ENCODE data around the gene BCAP29.

BCAP29 gene

DNA sequence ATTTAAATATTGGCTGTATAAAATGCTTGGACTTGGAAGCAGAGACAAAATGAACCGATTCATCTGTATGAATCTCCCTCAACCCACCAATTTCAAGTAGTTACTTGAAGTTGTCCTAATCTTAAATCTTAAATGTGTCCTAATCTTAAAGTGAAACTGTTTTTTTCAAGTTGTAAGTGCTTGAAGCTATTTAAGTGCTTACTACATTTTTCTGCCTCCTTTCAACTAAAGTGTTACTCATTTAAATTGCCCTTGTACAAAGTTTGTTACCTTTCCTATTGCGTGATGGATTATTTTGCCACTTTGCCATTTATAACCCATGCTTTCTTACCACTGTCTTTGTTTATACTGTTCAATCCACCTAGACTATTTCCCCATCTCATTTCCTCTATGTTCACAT, 2.8 kb downstream of the BCAP29 start:
- no peak for DNase-seq

DNA sequence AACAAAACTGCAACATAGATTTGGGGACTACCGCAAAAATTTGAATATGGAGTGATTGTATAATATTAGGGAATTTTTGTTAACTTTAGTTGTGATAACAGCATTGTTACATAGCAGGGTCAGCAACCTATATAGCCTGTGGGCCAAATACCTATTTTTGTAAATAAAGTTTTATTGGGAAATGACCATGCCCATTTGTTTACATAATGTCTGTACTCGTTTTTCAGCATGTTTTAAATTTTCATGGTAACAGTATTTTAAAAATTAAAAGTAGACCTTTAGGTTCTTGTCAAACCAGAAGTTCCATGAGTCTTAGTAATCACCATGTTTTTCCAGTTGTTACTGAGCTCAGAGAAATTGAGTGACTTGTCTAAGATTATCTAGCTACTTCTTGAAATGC, 4.7 kb downstream of the BCAP29 start:
- DNase-seq = no peak

DNA sequence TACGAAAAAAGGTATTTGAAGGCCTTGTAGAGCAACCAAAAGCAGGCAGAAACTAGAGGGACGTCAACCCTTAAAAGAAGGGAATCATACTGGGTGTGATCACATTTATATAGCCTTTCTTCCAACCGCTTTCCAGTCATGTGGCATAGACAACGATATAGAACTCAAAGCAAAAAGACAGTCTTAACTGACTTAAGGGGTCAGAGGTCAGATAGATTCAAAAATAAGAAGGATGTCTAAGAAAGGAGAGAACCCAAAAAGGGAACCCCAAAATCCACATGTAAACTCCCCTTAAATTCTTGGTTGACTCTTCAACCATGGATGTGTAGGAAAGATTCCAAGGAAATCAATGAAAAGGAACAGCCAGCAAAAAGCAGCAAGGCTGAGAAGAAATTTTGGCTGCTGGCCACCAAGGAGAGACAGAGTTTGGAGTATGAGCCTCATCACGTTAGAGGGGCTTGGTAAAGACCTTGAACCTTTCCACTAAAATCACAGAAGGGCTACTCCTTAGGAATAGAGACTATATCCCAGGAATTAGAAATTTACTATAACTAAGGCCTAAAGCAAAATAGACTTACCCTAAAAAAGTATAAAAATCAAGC, 8.6 kb downstream of the BCAP29 start:
- DNase-seq = no peak

DNA sequence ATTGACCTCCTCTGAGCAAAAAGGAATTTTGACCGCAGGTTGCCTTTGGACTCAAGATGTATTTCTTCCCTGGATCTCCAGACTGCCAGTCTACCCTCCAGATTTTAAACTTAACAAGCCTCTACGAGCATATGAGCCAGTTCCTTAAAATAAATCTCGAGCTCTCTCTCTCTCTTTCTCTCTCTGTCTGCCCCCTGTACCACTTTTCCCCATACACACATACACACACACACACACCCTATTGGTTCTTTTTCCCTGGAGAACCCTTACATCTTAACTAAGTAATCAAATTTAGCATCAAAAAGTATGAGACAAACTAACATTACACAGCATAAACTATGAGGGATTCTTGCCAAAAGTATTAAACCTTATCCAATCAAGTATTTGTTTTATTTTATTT, 11.4 kb downstream of the BCAP29 start:
- DNase-seq = no peak

DNA sequence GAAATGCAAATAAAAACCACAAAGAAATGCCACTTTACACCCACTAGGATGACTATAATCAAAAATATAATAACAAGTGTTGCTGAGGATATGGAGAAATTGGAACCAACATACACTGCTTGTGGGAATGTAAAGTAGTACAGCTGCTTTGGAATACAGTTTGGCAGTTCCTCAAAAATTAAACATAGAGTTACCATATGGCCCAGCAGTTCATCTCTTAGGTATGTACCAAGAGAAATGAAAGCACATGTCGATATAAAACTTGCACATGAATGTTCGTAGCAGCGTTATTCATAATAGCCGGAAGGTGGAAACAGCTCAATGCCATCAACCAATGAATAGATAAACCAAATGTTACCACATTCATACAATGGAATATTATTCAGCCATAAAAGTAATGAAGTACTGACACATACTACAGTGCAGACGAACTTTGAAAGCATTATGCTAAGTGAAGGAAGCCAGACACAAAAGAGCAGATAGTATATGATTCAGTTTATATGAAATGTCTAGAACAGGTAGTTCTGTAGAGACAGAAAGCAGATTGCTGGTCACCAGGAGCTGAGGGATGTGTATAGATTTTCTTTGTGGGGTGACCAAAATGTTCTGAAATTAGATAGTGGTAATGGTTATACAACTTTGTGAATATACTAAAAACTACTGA, 12.4 kb downstream of the BCAP29 start:
- DNase-seq = no peak

DNA sequence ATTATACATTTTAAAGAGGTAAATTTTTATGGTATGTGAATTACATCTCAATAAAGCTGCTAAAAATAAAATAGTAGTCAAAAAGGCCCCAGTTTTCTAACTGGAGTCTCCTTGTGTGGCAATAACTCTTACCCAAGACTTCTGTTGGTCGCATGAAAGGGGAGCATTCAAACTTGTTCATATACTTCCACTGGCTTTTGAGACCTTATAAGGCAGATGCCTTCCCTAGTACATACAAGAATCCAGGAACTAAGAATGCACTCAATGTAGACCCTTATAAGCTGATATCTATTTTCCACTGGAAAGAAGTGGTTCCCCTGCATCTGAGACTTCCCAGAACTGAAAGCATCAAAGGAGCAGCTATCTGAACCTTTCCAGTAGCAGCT, 13.0 kb downstream of the BCAP29 start:
- DNase-seq = no peak

DNA sequence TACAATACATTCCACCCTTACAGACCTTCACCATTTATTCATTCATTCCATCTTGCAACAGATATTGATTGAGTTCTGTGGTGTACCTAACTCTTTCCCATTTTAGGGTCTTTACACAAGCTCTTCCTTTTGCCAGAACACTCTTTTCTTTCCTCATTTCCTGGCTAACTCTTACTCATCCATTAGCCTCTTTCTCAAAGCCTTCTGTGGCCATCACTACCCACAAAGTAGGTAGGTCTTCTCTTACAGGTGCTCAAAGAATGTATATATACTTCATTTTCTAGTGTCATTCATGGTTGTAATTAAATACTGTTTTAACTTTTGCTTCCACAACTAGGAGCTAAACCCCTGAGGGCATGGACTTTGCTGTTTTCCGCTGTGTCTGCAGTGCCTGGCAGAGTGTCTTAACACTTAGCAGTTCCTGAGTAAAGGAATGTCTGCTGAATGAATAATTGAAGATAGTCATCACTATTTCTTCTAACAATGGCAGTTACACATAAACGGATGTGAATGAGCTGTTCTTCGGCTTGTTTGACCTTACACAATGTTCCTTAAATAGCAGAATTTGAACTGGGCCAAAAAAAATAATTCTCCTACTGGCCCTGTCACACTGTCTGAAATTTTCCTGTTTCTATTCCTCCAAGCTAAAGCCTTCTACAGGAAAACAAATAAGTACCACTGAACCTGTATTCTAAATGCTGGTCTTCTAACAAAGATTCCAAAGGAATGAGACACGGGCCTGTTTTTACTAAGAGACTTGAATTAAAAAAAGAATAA, 15.1 kb downstream of the BCAP29 start:
- DNase-seq = no peak

DNA sequence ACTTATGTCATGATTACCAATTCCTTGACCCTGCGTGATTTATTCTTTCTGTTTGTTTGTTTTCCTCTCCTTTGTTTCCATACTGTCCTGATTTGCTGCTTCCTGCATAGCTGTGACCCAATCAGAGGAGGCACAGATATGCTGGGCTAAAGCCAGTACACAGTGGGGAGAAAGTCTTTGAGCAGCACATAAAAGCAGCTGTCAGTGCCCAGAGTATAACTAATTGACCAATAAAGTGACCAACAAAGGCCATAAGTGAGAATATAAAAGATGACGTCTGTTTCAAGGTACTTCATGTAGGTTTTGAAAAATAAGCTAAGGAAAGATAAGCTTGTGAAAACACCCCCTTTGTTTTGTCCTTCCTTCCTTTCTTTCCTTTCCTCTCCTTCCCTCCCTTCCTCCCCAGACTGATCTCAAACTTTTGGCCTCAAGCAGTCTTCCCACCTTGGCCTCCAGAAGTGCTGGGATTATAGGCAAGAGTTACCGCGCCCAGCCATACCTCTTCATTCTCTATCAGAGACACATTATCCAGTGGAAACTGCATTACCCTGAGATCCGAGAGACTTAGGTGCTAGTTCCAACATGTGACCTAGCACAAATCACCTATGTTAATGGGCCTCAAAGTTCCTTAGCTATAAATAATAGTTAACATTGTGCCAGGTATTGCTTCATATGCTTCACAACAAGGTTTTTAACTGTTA, 17.0 kb downstream of the BCAP29 start:
- no peak for DNase-seq

DNA sequence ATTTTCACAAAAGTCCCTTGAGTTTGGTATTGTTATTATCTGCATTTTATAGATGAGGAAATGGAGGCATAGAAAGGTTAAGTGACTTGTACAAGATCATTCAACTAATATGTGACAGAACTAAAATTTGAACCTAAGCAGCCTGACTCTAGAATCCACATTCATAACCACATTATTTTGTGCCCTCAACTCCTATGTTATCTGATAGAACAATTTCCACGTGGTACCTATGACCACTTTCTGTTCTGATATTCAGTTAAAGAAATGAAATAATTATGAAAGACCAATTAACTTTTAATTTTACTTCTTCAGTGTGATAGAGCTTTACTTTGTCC, 17.5 kb downstream of the BCAP29 start:
- DNase-seq = no peak

DNA sequence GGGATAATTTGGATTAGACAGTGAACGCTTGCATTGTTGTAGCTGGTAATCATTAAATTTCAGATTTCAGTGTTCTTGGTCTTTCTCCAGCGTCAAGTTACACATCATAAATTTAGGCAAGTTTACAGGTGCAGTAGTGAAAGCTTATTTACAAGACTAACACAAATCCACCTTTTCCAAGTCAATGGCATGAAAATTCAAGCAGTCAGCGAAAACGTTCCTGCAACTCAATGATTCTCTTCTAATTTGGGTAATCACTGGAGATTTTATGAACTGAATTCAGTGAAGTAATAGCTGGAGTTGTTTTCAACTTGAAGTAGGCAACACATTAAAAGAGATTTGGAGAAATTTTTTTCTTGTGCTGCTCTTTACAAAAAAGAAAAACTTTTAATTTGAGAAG, 17.9 kb downstream of the BCAP29 start:
- DNase-seq = no peak

DNA sequence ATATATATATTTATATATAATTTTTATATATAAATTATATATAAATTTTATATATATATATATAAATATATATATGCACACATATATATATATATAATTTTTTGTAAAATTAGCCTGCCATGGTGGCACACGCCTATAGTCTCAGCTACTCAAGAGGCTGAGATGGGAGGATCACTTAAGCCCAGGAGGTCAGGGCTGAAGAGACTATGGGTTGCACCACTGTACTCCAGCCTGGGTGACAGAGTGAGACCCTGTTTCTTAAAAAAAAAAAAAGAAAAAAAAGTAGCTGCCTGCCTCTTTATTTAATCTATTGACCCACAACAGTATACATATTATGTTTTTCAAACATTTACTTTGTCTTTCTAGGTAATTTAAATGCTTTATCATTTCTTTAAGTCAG, 19.2 kb downstream of the BCAP29 start:
- DNase-seq = no peak

DNA sequence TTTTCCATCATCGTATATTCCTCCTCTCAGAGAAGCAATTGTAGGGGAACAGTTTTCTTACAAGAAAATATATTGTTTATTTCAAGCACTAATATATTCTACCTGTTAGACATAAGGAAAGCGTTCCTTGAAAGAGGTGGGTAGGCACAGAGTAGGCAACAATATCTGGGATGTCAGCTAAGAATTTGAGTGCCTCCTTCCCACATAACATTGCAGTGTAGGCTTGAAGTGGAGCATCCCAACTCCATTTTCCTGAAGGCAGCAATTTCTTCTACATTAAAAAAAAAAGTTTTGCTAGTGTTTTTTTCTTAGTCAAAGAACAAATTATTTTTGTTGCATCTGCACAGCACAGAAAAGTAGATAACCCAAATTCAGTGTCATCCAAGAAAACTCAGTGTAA, 20.8 kb downstream of the BCAP29 start:
- no peak for DNase-seq

DNA sequence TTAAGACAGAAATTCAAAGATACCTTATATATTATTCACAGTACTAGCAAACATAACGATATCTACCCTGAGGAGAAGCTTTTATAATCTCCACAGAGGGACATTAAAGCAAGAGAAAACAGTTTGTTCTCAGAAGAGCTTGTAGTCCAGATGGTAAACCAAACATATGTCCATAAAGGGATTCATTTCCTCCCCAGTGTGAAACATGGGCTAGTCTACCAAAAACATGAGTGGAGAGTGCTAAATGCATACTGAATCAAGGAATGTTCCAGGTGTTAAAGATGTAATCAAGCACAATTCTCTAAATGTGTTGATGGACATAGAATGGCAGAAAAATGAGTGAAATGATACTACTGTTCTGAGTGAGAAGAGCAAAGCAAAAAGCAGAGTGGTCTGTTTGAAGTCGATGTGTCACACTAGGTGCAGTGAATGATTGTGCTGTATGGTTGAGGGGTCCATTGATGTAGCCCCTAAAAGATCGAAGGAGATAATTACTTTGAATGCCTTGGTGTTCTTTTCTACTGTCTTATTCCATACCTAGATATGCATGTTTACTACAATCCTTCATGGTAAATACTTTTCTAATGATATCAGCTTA, 25.3 kb downstream of the BCAP29 start:
- no peak for DNase-seq

DNA sequence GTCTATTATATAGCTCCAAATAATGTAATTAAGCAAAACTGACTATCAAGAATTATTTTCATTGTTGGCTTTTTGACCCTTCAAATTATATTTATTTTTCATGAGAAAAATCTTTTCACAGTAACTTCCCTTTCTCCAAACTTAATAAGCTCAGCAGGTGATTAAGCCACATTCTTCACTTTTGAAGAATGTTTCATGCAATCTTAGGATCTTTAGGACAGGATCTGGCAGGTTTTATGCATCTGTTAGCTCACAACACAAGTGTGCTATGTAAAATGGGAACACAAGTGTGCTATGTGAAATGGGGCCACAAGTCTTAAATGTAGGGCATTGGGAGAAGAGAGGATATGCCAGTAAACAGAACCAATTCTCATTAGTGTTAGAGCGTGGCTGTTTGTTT, 26.3 kb downstream of the BCAP29 start:
- no peak for DNase-seq

DNA sequence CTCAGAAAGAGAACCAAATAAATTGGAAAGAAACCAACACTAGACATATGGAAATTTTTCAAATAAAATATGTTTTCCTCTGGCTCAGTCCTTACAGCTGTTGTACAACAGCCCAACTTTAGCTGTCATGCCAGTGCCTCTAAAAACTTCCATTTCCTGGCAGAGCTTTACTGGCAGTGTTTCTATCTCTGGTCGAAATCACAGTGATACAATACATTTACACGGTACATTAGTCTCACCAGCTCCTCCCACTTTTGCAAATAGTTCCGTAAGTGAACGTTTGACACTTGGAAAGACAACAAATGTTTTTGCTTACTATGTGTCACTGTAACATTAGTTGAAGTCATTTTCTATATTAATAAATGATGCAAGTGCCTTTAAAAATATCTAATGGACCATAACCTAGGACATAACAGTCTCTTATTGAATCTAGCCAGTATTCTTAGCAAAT, 29.8 kb downstream of the BCAP29 start:
- DNase-seq = no peak

DNA sequence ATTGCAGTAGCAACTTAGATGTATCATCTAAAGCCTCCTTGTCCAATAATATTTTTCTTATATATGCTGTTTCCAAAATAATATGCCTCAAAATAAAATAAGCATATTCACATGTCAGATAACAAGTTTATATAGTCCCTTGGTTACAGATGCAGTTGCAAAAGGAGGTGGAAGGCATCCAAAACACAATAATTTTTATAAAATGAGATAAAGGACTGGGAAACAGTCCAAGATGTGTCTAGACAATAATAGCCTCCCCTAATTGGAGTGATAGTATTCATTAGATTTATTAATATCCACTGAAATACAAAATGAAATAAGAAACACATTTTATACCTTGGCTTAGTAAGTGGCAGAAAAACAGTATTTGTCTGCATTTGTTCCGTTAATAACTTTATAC, 30.3 kb downstream of the BCAP29 start:
- DNase-seq = no peak

DNA sequence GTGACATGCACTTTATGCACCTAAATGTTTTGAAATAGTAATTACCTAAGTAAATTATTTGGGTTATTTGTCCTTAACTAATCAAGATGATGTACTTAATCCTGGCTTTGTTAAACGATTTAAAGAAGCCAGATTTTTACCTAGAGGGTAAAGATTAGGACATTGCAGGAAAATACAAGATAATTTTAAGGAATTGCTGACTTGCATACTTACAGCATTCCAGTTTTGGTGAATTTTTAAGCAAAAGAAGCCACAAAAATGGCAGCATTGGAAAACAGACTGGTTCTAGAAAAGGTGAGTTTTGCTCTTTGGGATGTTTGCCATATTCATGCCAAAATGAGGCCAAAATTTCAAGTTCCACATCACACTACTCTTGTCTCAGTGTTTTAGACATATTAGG, 33.4 kb downstream of the BCAP29 start:
- DNase-seq = no peak

DNA sequence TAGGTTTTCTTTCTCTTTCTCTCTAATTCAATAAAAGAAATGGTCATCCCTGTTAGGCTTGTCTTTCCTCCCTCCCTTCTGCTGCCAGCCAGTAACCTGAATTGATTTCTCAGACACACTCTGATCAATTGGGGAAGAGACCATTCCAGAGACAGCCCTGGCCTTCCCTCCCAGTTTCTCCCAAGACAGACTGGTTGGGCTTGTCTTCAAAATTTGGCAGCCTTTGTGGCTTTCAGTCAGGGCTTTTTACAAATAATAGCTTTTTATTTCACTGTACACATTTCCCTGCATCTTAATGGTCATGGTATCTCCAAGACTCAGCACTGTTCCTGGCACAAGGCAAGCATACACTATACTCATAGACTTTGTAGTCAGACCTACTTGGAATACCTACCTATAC, 33.9 kb downstream of the BCAP29 start:
- DNase-seq = no peak

DNA sequence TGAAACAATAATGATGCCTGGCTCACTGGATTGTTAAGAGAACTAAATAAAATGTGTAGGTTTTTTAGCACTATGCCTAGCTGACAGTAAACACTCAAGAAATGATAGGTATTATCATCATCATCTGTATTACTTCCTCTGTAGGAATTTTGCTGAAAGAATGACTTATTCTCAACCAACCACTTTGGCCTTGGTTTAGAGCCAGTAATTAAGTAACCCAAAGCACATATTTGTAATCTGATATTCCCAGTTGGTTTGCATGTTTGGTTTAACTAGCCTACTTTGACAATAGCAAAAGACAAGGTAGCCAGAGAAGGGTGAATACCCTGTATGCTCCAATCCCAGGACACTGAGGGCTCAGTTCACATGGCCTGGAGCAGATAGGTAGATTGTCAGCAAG, 34.4 kb downstream of the BCAP29 start:
- DNase-seq = no peak

DNA sequence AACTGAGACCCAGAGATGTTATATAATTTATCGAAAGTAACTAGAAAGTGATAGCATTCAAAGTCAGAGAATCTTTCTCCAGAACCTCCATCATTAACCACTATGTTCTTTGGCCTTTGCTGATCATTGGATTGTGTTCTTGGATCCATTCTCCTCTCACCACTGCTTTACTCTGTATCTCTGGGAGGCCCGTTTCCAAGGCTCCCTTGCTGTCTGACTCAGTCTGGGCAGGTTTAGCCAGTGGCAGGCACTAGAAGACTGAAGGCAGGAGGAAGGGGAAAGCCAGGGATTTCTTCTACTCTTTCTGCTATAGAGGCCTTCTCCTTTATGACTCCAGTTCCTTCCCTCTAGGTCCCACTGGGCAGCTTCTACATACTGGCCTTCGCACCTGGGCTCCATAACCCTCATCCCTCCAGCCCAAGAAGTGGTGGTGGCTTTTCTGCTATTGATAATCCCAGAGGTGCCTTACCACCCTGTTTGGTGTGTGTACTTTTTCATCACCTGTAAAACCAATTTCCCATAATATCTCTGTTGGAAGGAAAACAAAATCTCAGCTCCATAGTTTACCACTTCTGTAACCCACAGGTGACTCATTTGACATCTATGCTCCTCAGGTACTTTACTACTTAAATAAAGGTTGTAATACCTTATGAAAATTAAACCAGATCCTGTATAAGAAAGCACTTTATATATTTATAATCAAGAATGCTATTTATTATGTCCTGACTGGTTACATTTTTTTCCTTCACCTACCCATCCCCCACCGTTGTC, 36.0 kb downstream of the BCAP29 start:
- DNase-seq = no peak

DNA sequence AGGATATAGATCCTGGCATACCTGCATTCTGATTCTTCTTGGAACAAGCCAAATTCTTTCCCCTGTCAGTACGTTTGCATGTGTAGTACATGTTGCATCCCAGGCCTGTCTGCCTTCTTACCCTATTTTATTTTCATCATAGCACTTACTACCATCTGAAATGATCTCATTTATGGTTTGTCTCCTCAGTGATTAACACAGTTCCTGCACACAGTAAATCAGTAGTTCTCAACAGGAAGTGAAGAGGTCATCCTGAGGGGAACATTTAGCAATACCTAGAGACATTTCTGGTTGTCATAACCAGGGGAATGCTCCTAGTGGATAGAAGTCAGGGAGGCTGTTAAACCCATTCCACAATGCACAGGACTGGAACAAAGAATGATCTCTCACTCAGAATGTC, 42.4 kb downstream of the BCAP29 start:
- no peak for DNase-seq

DNA sequence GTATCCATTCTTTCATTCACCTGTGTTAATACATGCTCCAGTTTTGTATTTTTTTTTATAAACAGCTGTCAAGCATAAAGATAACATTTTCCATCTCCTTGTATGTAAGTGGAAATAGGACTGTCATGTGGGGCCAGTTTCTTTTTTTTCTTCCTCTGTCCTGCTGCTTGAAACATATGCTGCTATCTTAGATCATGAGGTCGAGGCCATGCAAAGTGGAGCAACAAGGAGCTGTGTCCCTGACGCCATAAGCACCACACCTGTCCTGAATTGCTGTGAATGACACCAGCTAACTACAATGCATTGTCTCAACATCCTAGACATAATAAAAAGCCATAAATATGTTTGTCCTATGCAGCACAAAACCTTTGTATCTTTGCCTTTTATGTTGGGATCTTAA, 42.8 kb downstream of the BCAP29 start:
- DNase-seq = no peak

DNA sequence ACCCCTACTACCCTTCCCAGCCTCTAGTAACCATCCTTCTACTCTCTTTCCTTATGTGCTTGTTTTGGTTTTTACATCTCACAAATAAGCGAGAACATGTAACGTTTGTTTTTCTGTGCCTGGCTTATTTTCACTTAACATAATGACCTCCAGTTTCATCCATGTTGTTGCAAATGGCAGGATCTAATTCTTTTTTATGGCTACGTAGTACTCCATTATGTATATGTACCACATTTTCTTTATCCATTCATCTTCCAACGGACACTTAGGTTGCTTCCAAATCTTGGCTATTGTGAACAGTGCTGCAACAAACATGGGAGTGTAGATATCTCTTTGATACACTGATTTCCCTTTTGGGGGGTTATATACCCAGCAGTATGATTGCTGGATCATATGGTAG, 47.0 kb downstream of the BCAP29 start:
- DNase-seq = no peak

All from NCI-H2107 (cell line).